ENCODE results near the gene MGAT4A.
"Not testable (repeated sequence)": the region's sequence is repeated elsewhere in the genome, so short reads cannot be mapped to it uniquely, and the experiment has no call there.

MGAT4A gene

GRCh38 chr2:98702858-98703620, 27.9 kb downstream of the MGAT4A start:
- no peak for DNase-seq (ENCODE audit: low read depth)

- no peak for DNase-seq (ENCODE audit: low read depth)
These were observed 28.7 kb downstream of the MGAT4A start for GRCh38 chr2:98702127-98702802.

- no peak for DNase-seq (ENCODE audit: low read depth)
These were observed 29.7 kb downstream of the MGAT4A start for GRCh38 chr2:98701230-98701629.

GRCh38 chr2:98698896-98699295, 32.0 kb downstream of the MGAT4A start:
- no peak for DNase-seq (ENCODE audit: low read depth)

- DNase-seq (ENCODE audit: low read depth): no peak
These were observed 33.1 kb downstream of the MGAT4A start for GRCh38 chr2:98697651-98698337.

GRCh38 chr2:98696200-98696599, 34.7 kb downstream of the MGAT4A start:
- DNase-seq (ENCODE audit: low read depth): no peak

GRCh38 chr2:98695255-98695654, 35.7 kb downstream of the MGAT4A start:
- DNase-seq (ENCODE audit: low read depth): no peak

GRCh38 chr2:98693477-98693876, 37.5 kb downstream of the MGAT4A start:
- no peak for DNase-seq (ENCODE audit: low read depth)

- no peak for DNase-seq (ENCODE audit: low read depth)
These were observed 38.6 kb downstream of the MGAT4A start for GRCh38 chr2:98692090-98693054.

GRCh38 chr2:98691303-98691702, 39.6 kb downstream of the MGAT4A start:
- DNase-seq (ENCODE audit: low read depth): no peak

- no peak for DNase-seq (ENCODE audit: low read depth)
These were observed 44.7 kb downstream of the MGAT4A start for GRCh38 chr2:98685930-98686887.

GRCh38 chr2:98683728-98684127, 47.2 kb downstream of the MGAT4A start:
- DNase-seq (ENCODE audit: low read depth): no peak

GRCh38 chr2:98676742-98677141, 54.2 kb downstream of the MGAT4A start:
- DNase-seq (ENCODE audit: low read depth): no peak

- no peak for DNase-seq (ENCODE audit: low read depth)
These were observed 56.5 kb downstream of the MGAT4A start for GRCh38 chr2:98674233-98674964.

GRCh38 chr2:98669675-98670074, 61.3 kb downstream of the MGAT4A start:
- DNase-seq (ENCODE audit: low read depth): no peak

GRCh38 chr2:98665677-98666076, 65.3 kb downstream of the MGAT4A start:
- DNase-seq (ENCODE audit: low read depth): no peak

GRCh38 chr2:98664323-98664722, 66.6 kb downstream of the MGAT4A start:
- peak; percentile 28 for DNase-seq (ENCODE audit: low read depth)

GRCh38 chr2:98663511-98664090, 67.3 kb downstream of the MGAT4A start:
- DNase-seq (ENCODE audit: low read depth): no peak

GRCh38 chr2:98659491-98659840, 71.5 kb downstream of the MGAT4A start:
- DNase-seq (ENCODE audit: low read depth): not testable (repeated sequence)
